Astrocyte (in vitro differentiated cells and primary cell): ENCODE data around the gene KDM1A. TPM values are rescaled to one million over a fixed set of nuclear protein-coding genes. Genes with fewer than 3 reads are reported as not detected.
"Not testable (repeated sequence)": the region's sequence is repeated elsewhere in the genome, so short reads cannot be mapped to it uniquely, and the experiment has no call there.

Experiments used
- DNase-seq: peaks from one replicate; pipeline ENCODE4 v3.0.0-alpha.2; 2010; ENCODE audit warnings: low read depth
- FAIRE-seq: peaks from 2 replicates; lab custom pipeline; 2011; peaks lifted over from hg19 to GRCh38; lab: Jason Lieb, UNC
- H2AFZ ChIP-seq: 2 replicates; pipeline ENCODE4 v1.6.0; 2012; ENCODE audit warnings: low read depth, low read length, inconsistent platforms
- H3K27ac ChIP-seq: 2 replicates; pipeline ENCODE4 v1.5.1; 2011; ENCODE audit warnings: low read depth, low read length, inconsistent platforms
- H3K27me3 ChIP-seq: 2 replicates; pipeline ENCODE4 v1.6.0; 2011; ENCODE audit warnings: low read length, inconsistent platforms; ENCODE audit not compliant: insufficient read depth
- H3K36me3 ChIP-seq: 2 replicates; pipeline ENCODE4 v1.5.1; 2011; ENCODE audit warnings: low read length, inconsistent platforms; ENCODE audit not compliant: insufficient read depth
- H3K4me1 ChIP-seq: 2 replicates; pipeline ENCODE4 v1.5.1; 2011; ENCODE audit warnings: low read length, inconsistent platforms; ENCODE audit not compliant: insufficient read depth
- H3K4me2 ChIP-seq: 2 replicates; pipeline ENCODE4 v1.6.0; 2012; ENCODE audit warnings: low read length, inconsistent platforms
- H3K4me3 ChIP-seq: 2 replicates; pipeline ENCODE4 v1.5.1; 2011; ENCODE audit warnings: low read depth, mild to moderate bottlenecking, low read length, inconsistent platforms; ENCODE audit not compliant: insufficient read depth
- H3K79me2 ChIP-seq: 2 replicates; pipeline ENCODE4 v1.6.0; 2012; ENCODE audit warnings: mild to moderate bottlenecking, low read length, inconsistent platforms; ENCODE audit not compliant: insufficient read depth
- H3K9ac ChIP-seq: 2 replicates; pipeline ENCODE4 v1.6.0; 2012; ENCODE audit warnings: mild to moderate bottlenecking, low read length, inconsistent platforms
- H3K9me3 ChIP-seq: 2 replicates; pipeline ENCODE4 v1.5.1; 2012; ENCODE audit warnings: low read depth, mild to moderate bottlenecking, low read length, inconsistent platforms; ENCODE audit not compliant: insufficient read depth
- H4K20me1 ChIP-seq: 2 replicates; pipeline ENCODE4 v1.6.0; 2012; ENCODE audit warnings: low read length, inconsistent platforms; ENCODE audit not compliant: insufficient read depth
- H3K27ac Mint-ChIP-seq: one replicate; pipeline ENCODE4 v1.8.0; 2021; ENCODE audit warnings: mild to moderate bottlenecking, mixed read lengths; ENCODE audit not compliant: unreplicated experiment
- H3K27me3 Mint-ChIP-seq: one replicate; pipeline ENCODE4 v1.8.0; 2021; ENCODE audit warnings: low read depth, mixed read lengths; ENCODE audit not compliant: unreplicated experiment
- H3K36me3 Mint-ChIP-seq: one replicate; pipeline ENCODE4 v1.8.0; 2021; ENCODE audit warnings: low read depth, mixed read lengths; ENCODE audit not compliant: unreplicated experiment
- H3K4me1 Mint-ChIP-seq: one replicate; pipeline ENCODE4 v1.8.0; 2021; ENCODE audit warnings: low read depth, mixed read lengths; ENCODE audit not compliant: unreplicated experiment
- H3K4me3 Mint-ChIP-seq: one replicate; pipeline ENCODE4 v1.8.0; 2021; ENCODE audit warnings: mild to moderate bottlenecking, moderate library complexity, mixed read lengths; ENCODE audit not compliant: unreplicated experiment
- H3K9me3 Mint-ChIP-seq: one replicate; pipeline ENCODE4 v1.8.0; 2021; ENCODE audit warnings: mild to moderate bottlenecking, mixed read lengths; ENCODE audit not compliant: unreplicated experiment
- EZH2 ChIP-seq: IDR thresholded peaks from 2 replicates; pipeline ENCODE4 v1.6.1; 2012; ENCODE audit warnings: mild to moderate bottlenecking, low read length, inconsistent platforms; ENCODE audit not compliant: insufficient read depth
- total RNA-seq: library from RNA; stranded (reverse); gene quantifications from 2 replicates; pipeline ENCODE4 v1.2.1, GENCODE V29; 2021
- TF ChIP-seq, protein P1 (sequence below): IDR thresholded peaks from 2 replicates; pipeline ENCODE4 v1.5.1; 2011; ENCODE audit warnings: low read depth, mild to moderate bottlenecking, inconsistent platforms, low read length, moderate library complexity; ENCODE audit not compliant: insufficient read depth

KDM1A gene
- total RNA-seq, 1 donor from 2014 or later = 110 TPM

DNA sequence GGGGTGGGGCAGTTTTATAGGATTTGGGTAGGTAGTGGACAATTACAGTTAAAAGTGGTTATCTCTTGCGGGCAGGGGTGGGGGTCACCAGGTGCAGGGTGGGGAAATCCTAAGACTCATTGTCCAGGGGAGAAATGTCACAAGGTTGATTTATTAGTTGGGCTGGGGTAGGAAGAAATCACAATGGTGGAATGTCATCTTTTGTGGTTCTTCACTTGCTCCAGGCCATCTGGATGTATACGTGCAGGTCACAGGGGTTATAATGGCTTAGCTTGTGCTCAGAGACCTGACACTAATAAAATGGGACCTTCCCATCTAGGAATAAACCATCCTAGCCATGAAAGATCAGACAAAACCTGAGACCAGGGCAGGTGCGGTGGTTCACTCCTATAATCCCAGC is 15.2 kb upstream of the KDM1A start:
- no peak overlapping the region for H2AFZ ChIP-seq
- H3K27ac ChIP-seq = no peak overlapping the region
- Mint-ChIP-seq H3K4me3 (no peak overlapping the region), H3K36me3 (no peaks in the 10 kb centered on the region), H3K9me3 (no peaks in the 10 kb centered on the region), H3K27me3 (peaks cover 8% of the 10 kb centered on the region), H3K27ac (no peak overlapping the region), H3K4me1 (no peaks in the 10 kb centered on the region)
- no peaks in the 10 kb centered on the region for H3K36me3 ChIP-seq
- no peak for DNase-seq
- FAIRE-seq = no peak
- TF ChIP-seq EZH2 = no peak
- TF ChIP-seq, protein P1, sequence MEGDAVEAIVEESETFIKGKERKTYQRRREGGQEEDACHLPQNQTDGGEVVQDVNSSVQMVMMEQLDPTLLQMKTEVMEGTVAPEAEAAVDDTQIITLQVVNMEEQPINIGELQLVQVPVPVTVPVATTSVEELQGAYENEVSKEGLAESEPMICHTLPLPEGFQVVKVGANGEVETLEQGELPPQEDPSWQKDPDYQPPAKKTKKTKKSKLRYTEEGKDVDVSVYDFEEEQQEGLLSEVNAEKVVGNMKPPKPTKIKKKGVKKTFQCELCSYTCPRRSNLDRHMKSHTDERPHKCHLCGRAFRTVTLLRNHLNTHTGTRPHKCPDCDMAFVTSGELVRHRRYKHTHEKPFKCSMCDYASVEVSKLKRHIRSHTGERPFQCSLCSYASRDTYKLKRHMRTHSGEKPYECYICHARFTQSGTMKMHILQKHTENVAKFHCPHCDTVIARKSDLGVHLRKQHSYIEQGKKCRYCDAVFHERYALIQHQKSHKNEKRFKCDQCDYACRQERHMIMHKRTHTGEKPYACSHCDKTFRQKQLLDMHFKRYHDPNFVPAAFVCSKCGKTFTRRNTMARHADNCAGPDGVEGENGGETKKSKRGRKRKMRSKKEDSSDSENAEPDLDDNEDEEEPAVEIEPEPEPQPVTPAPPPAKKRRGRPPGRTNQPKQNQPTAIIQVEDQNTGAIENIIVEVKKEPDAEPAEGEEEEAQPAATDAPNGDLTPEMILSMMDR = no peak
- H3K4me2 ChIP-seq = no peak overlapping the region
- H3K9ac ChIP-seq = no peak overlapping the region
- no peaks in the 10 kb centered on the region for H3K79me2 ChIP-seq
- H3K4me3 ChIP-seq = no peak overlapping the region
- no peaks in the 10 kb centered on the region for H4K20me1 ChIP-seq
- no peaks in the 10 kb centered on the region for H3K4me1 ChIP-seq
- H3K9me3 ChIP-seq = peaks cover 2% of the 10 kb centered on the region
- H3K27me3 ChIP-seq = no peaks in the 10 kb centered on the region

- not testable (repeated sequence) for H3K4me2 ChIP-seq, H3K9me3 ChIP-seq, H3K9ac ChIP-seq, H3K27me3 Mint-ChIP-seq, H4K20me1 ChIP-seq, H2AFZ ChIP-seq, H3K27ac Mint-ChIP-seq, H3K36me3 Mint-ChIP-seq, H3K4me1 ChIP-seq, DNase-seq, H3K4me3 ChIP-seq, H3K4me3 Mint-ChIP-seq, H3K79me2 ChIP-seq, H3K36me3 ChIP-seq, H3K27ac ChIP-seq, H3K4me1 Mint-ChIP-seq, H3K27me3 ChIP-seq, FAIRE-seq, H3K9me3 Mint-ChIP-seq
Measured at GRCh38 chr1:23004769-23005168, 14.5 kb upstream of the KDM1A start.

DNA sequence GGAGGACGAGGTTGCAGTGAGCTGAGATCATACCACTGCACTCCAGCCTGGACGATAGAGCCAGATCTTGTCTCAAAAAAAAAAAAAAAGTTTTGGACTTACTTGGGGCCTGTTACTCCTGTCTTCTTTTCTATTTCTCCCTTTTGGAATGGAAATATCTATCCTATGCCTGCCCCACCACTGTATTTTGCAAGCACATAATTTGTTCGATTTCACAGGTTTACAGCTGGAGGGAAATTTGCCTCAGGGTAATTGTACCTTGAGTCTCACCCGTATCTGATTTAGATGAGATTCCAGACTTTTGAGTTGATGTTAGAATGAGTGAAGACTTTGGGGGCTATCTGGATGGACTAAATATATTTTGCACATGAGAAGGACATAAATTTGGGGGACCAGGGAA is 12.2 kb upstream of the KDM1A start:
- Mint-ChIP-seq H3K27me3 (peaks cover 8% of the 10 kb centered on the region), H3K4me3 (no peak overlapping the region), H3K27ac (no peak overlapping the region), H3K36me3 (no peaks in the 10 kb centered on the region), H3K4me1 (peaks cover 6% of the 10 kb centered on the region), H3K9me3 (no peaks in the 10 kb centered on the region)
- no peaks in the 10 kb centered on the region for H3K79me2 ChIP-seq
- no peaks in the 10 kb centered on the region for H3K9me3 ChIP-seq
- no peaks in the 10 kb centered on the region for H4K20me1 ChIP-seq
- no peak overlapping the region for H2AFZ ChIP-seq
- no peak for TF ChIP-seq EZH2
- TF ChIP-seq, protein P1 = no peak
- H3K27me3 ChIP-seq = no peaks in the 10 kb centered on the region
- H3K4me2 ChIP-seq = no peak overlapping the region
- no peaks in the 10 kb centered on the region for H3K36me3 ChIP-seq
- FAIRE-seq (no peak), DNase-seq (no peak)
- no peak overlapping the region for H3K4me3 ChIP-seq
- H3K9ac ChIP-seq = no peak overlapping the region
- H3K4me1 ChIP-seq = peaks cover 9% of the 10 kb centered on the region
- no peak overlapping the region for H3K27ac ChIP-seq
